Endothelial cell of hepatic sinusoid (primary cell): ENCODE results near the gene CNGB1.
"Not testable (repeated sequence)": the region's sequence is repeated elsewhere in the genome, so short reads cannot be mapped to it uniquely, and the experiment has no call there.

Experiments used
- in situ Hi-C: cut with HindIII; loops from 2 replicates; pipeline ENCODE4 v1.10.0; 2017; ENCODE audit warnings: low sequenced_read_pairs

CNGB1 gene

DNA sequence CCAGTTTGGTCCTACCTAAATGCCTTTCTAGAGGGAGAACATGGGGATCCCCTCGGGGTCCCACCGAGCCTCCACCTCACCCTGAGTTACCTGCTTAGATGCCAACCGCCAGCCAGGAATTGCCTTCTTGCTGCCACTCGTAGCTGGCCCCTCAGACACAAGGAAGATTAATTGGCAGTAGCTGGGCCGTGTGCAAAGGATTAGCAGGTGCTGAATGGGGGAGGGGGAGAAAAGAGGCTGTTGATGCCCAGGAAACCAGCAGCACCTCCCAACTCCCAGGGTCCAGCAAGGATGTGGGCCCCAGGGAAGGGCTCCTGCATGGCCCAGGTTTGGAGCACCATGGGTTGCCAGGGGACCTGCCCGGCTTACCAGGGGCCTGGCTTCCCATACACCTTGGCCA is at the start of gene CNGB1:
CNGB1 (minus strand) TSS at position 159 of the 400 bp plus-strand sequence. CDS start 3,842 bp downstream, outside the sequence.
- in situ Hi-C loops: no loop called here

DNA sequence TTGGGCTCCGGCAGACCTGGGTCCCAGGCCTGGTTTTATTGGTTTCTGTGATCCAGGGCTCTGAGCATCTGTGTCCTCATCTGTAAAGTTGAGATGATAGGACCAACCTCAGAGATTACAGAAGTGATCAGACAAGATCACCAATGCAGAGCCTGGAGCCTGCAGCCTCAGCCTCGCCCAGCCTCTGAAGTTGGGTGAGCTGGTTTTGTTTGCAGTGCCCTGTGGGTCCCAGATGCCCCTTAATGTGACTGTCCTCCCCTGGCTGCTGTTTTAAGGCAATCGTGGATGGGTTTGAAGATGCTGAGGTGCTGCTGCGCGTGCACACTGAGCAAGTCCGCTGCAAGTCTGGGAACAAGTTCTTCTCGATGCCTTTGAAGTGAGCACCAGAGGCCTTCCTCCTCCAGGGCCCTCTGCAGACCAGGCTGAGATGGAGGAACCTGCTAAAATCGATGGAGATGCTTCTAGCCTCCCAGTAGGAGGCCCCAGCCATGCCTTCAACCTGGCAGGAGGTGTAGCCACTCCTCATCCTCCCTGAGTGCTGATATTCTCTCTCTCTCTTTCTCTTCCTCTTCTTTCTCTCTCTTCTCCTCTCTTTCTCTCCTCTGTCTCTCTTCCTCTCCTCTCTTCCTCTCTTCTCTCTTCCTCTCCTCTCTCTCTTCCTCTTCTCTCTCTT is 49.1 kb upstream of the CNGB1 start:
- in situ Hi-C loops: loop anchor here (5.0 kb wide), 1 partner anchor 97 kb away; no protein-coding TSS in a partner anchor

DNA sequence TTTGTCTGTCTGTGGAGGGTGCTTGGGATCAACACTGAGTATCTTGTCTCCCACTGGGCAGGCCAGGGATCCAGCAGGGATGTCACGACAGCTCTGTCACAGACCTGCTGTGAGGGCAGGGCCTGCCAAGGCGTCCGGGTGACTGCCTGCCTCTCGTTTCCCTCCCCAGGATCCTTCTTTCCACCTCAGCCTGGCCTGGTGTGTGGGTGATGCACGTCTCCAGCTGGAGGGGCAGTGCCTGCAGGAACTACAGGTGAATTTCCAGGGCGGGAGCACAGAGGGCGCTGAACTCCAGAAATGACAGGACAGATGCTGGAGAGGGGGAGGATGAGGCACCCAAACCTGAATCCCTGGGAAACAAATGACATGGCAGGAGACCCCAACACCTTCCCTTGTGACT is 47.9 kb upstream of the CNGB1 start:
- in situ Hi-C loops: loop anchor here (5.0 kb wide), 1 partner anchor 98 kb away; no protein-coding TSS in a partner anchor

DNA sequence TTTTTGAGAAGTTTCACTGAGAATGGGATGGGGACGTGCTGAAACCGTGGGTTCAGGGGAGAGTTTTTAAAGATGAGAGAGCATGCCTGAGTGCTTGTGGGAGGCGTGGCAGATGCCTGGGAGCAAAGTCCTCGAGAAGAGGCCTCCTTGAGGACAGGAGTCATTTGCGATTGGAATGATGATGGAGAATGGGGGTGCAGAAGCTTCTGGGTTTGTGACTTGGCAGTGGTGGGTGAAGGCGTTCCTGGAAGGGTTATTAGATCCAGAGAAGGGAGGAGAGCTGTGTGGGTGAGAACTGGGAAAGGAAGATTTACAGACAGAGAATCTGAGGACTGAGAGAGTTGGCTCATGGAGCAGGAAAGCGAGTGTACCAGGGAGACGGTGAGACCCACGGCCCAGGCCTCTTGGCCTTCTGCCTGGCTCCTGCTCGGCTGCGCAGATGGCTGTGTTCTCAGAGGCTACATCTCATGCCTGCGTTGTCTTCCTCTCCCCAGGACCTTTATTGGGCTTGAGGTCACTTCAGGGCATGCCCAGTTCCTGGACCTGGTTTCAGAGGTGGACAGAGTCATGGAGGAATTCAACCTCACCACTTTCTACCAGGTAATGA is 46.0 kb upstream of the CNGB1 start:
- in situ Hi-C loops: loop anchor here (5.0 kb wide), 1 partner anchor 100 kb away; no protein-coding TSS in a partner anchor

DNA sequence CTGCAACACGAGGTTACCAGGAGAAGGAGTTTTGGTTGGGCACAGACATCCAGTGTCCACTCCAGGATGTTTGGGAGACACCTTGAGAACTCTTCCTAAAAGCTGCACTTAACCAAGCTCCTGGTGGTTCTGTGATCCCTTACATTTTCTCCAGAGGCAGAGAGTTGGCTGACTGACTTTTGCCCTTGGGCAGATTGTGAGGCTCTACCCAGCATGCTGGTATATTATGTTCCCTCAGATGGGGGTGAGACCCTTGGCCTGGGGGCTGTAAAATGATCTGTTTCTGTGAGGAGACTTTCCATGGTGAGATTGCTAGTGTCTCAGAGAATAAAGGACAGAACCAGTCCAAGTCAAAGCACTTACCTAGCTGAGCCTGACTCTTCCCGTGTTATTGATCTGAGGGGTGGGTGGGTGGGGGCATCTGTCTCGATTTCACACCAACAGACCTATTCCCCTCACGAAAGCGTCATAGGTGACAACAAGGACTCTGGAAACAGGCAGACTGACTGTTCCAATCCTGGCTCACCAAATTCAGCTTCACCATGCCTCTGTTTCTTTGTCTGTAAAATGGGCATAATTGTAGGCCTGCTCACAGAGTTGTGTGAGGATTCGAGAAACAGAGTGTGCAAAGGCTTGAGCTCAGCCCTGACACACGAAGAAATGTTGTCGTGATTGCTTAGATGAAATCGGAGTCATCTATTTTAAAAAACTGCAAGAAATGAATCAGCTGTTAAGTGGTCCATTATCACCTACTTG is 42.5 kb upstream of the CNGB1 start:
- in situ Hi-C loops: no loop called here

DNA sequence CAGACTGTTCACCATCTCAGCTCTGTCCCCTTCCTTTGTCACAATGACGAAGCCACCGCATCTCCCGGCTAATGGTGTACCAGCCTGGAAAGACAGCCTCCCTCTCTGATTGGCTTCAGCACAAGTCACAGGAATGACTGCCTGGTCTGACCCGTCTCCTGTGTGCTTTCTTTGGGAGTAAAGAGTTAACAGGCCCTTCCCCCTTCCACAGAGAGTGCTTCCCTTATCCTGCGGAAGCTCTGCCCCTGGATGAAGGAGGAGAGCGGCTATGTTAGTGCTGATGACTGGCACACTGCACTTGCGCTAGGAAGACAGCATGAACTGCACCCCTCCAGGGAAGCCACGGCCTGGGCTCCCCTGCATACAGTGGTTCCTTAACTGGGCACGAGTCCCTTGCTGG is 41.6 kb upstream of the CNGB1 start:
- in situ Hi-C loops: no loop called here

DNA sequence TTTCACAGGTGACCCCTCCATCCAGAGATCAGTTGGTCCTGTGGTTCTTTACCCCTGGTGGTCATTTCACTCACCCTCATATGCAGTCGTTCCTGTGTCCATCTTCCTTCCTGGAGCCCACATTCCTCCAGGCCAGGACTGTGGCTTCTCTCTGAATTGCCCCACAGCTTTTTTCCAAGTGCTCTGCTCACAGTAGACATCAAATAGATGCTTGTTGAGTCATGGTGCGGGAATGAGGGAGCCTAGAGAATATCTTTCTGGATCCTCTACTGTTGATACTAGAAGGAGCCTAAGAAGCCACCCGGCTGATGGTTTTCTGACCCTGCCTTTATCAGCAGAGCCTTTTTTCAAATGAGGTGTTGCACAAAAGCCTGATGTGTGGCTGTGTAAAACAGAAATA is 40.7 kb upstream of the CNGB1 start:
- in situ Hi-C loops: no loop called here

DNA sequence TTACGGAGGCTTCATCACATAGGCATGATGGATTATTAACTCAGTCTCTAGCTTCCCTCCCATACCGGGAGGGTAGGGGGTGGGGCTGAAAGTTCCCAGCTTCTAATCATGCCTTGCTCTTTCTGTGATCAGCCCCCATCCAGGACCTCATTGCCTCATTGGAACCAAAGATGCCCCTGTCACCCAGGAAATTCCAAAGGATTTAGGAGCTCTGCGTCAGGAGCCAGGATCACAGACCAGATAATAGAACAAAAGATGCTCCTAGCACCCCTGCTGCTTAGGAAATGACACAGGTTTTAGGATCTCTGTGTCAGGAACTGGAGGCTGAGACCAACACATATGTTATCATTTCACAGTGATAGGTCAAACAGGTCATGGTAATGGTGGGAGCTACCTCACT is 40.0 kb upstream of the CNGB1 start:
- in situ Hi-C loops: no loop called here

DNA sequence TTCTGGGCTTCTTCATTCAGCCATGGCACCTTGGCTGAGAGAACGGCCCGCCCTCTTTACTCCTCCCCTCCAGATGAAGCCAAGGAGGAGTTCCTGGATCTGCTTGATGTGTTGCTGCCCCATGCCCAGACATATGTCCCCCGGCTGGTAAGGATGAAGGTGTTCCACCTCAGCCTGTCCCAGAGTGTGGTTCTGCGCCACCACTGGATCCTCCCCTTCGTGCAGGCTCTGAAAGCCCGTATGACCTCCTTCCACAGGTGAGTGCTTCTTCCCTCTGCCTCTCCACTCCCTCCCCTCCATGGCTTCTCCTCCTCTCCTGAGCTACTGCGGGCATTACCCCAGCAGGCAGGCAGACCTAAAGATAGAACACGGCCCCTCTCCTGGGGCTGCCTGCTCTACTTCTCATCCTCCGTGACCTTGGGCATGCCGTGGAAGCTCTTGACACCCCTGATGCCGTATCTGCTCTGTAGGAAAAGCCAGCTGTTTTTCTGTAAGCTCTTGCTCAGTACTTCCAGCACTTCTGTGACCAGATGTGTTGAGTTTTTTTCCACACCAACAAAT is 39.0 kb upstream of the CNGB1 start:
- in situ Hi-C loops: no loop called here

DNA sequence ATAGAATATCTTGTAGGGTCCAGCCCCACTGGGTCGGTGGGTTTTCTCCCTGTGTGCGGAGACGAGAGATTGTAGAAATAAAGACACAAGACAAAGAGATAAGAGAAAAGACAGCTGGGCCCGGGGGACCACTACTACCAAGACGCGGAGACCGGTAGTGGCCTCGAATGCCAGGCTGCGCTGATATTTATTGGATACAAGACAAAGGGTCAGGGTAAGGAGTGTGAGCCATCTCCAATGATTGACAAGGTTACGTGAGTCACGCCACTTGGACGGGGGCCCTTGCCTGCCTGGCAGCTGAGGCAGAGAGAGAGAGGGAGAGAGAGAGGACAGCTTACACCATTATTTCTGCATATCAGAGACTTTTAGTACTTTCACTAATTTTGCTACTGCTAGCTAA is 33.8 kb upstream of the CNGB1 start:
- in situ Hi-C loops: not testable (repeated sequence)

DNA sequence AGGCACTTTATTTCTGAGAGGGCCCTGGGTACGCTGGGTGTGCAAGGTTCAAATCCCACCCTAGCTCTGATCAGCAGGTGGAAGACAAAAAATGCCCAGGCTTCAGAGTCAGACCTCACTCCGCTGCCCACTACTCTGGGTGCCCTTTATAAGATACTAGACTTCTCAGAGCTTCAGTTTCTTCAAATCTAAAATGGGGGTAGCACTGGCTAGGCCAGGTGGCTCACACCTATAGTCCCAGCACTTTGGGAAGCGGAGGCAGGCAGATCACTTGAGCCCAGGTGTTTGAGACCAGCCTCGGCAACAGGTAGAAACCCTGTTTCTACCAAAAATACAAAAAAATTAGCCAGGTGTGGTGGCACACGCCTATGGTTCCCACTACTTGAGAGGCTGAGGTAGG is 32.0 kb upstream of the CNGB1 start:
- in situ Hi-C loops: no loop called here

DNA sequence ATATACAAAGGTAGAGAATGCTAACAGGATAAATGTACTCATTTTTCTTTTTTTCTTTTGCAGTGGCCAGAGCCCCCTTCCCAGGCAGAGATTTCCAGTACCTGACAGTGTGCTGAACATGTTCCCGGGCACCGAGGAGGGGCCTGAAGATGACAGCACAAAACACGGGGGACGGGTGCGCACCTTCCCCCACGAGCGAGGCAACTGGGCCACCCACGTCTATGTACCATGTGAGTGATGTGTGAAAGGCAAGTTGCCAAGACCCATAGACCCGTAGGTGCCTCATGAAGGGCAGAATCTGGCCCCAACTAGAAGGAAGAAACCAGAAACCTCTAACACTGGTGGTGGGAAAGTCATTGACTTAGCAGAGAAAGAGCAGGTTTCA is 31.5 kb upstream of the CNGB1 start:
- in situ Hi-C loops: no loop called here

DNA sequence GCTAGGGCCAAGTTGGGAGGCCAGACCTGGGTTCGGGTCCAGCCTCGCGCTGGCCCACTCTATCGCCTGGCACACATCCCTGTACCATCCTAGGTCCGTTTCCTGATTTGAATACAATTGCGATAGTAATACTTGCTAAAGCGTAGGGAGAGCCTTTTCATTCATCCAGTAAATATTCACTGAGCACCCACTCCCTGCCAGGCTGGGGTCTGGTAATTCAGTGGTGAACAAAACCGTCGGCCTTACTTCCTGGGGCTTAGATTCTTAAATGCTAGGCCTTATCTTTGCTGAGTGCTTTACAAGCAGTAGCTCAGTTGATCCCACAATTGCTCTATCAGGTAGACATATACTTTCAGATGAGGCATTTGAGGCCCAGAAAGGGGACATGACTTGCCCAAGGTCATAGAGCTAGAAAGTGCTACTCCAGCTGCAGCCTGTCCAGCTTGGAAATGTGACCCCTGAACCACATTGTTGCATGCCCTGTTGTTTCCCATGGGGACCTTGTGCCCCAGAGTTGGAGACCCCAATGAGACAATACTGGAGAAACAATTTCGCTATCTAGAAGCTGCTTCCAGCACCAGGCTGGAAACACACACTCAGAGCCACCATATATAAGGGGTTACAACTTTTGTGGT is 31.0 kb upstream of the CNGB1 start:
- in situ Hi-C loops: no loop called here

DNA sequence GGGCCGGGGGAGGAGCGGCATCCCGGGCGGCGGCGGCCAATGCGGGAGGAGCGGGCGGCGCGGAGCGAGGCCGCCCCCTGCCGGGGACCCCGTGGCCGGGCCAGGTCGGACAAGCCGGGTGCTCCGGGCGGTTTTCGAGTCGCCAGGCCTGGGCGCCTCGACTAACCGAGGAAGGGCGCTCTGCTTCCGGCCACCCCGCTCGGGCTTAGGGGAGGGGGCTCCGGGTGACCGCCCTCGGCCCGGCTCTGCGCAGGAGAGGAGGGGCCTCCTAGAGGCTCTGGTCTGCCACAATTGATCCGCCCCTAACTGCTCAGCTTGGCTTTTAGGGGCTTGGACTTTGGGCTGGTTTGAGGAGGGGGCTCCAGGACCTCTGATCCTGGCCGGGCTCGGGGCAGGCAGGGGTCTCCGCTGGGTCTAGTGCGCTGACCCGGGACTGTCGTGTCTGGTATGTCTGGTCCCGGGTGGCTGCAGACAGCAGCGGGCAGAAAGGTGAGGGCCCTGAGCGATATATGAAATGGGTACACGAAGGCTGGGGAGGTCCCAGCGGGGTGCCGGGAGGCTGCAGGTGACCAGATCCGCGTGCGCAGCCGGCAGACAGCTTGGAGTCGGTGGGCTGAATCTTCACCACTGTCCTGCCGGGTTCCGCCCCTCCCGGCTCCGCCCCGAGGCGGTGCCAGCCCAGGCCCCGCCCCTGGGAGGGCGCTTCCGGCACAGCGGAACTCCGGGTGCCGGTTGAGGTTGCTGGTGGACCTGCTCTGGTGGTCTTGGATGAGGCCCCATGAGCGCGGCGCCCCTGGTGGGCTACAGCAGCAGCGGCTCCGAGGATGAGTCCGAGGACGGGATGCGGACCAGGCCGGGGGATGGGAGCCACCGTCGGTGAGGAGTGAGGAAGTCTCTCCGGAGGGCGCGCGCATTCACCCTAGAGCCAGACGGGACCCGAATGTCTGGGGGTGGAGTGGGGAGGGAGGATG is 30.1 kb upstream of the CNGB1 start, which contains the start of gene USB1:
USB1 (plus strand) TSS at position 702 of the 971 bp plus-strand sequence; CDS start at position 779, 77 bp downstream.
- in situ Hi-C loops: no loop called here

DNA sequence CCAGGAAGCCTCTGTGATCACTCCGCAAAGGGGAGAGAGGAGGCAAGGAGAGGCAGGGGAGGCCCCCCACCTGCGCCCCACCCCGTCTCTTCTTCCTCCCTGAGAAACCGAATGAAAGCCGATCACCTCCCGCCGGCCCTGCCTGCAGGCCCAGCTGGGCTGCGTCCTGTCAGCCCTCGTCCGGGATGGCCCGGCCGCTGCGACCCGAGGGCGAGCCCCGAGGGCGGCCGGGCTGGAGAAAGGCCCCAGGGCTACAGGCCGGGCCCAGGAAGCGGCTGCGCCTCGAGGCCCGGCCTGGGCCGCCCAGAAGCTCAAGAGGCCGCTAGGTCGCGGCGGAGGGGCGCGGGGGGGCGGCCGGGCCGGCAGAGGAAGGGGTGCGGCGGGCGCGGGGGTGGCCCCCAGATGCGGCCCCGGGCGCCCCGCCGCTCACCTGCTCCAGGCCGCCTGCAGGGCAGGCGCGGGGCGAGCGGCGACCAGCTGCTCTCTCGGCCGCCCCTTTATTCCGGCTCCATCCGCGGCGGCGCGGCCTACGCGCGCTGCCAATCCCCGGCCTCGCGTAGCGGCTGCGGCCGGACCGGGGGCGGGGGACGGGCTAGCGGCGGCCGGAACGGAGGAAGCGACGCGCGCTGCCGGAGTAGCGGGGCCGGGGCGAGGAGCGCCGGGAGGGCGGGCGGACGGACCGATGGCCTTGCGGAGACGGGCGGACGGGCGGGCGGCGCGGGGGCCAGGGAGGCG is 29.2 kb upstream of the CNGB1 start, which contains the start of gene ZNF319:
ZNF319 (minus strand) TSS at position 702 of the 735 bp plus-strand sequence. CDS start 2,407 bp downstream, outside the sequence.
- in situ Hi-C loops: no loop called here

DNA sequence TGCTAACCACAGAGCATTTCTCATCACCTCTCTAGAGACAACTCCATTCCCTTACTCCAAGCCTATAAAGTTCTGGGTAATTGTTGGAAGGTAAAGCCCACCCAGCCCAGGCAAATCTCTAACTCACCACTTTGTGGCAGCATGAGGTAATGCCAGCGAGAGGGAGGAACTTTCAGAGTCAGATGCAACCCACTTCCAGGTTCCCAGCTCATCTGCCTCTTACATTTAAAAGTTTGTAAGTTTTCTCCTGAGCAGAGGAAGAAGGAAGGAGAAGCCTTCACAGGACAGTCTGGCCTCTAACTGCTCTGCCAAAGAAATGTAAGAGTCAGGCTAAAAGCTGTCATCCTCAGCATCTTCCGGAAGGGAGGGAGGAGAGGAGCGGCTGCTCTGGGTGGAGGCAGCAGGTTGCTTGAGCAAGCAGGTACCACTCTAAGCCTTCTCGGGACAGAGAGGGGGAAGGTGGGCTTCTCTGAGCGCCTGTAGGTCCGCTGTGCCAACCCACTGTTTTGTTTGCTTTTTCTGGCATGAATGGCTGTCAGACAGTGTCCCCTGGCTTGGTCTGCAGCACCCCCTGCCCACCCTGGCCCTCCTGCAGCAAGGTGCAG is 28.5 kb upstream of the CNGB1 start:
- in situ Hi-C loops: no loop called here

DNA sequence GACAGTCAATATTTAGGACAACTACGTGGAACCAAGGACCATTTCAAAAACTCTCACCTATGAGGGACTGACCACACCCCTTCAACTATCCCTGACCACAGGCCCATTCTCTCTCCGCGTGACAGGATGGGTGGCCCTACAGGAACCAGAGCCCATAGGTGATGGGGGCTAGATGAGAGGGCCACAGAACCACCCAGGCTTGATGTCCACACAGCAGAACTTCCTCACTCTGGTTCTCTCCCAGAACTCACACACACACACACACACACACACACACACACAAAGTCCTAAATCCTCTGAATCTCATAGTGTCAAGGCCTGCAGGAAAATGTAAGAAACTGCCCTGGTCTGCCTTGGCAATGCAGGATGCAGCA is 28.1 kb upstream of the CNGB1 start:
- in situ Hi-C loops: no loop called here

DNA sequence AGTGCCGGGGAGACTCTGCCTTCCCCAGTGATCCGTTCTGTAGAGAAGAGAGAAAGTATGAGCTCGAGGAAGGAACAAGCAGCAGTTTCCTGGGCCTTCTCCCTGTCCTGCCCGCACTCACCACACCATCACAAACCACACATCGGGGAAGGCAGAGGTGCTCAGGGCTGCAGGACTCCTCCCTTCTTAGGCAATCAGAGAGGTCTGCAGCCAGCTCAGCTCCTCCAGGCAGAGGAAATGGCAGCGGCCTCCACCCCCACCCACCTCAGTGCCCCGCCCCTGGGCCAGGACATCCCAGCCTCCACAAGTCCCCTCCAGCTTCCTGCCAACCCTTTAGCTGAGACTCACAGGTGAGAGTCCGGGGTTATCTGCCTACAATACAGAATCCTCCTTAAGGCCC is 27.6 kb upstream of the CNGB1 start:
- in situ Hi-C loops: no loop called here
